ENCODE measurements around the gene NTNG1. TPM values are rescaled to one million over a fixed set of nuclear protein-coding genes. Genes with fewer than 3 reads are reported as not detected.

NTNG1 gene
- total RNA-seq, 2 experiments from 2014 or later: not detected

DNA sequence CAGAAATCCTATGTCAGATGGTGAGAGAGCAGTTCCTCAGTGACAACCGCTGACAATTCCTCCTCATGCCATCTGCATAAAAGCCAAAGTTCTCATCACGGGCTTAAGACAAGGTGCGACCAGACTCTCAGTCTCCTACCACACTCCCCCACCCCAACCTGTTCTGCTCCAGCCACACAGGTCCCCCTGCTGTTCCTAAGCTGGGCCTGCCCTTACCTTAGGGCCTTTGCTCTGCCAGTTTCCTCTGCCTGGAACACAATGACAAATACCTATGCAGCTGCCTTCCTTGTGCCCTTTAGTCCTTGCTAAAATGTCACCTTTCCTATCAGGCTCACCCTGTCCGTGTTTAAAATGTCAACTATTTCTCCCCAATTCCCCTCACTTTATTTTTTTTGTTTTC is 382.2 kb downstream of the NTNG1 start:
- H3K36me3 Mint-ChIP-seq (ENCODE audit: low read depth): no peaks in the 10 kb centered on the region
- ATAC-seq (ENCODE audit: poor library complexity): no peak
- no peak overlapping the region for H3K4me3 Mint-ChIP-seq
- H3K27me3 ChIP-seq (ENCODE audit: control insufficient read depth in 1 of 2, insufficient read depth in 2 of 2, low read length in 2 of 2): no peaks in the 10 kb centered on the region
- H3K27ac Mint-ChIP-seq: no peak overlapping the region
- peaks cover 3% of the 10 kb centered on the region for H3K27me3 Mint-ChIP-seq
- ChIA-PET CTCF (no interaction called here), POLR2A (no interaction called here)
- intact Hi-C loops (cut with DNase I, micrococcal nuclease): no loop called here
- TF ChIP-seq, protein P1, sequence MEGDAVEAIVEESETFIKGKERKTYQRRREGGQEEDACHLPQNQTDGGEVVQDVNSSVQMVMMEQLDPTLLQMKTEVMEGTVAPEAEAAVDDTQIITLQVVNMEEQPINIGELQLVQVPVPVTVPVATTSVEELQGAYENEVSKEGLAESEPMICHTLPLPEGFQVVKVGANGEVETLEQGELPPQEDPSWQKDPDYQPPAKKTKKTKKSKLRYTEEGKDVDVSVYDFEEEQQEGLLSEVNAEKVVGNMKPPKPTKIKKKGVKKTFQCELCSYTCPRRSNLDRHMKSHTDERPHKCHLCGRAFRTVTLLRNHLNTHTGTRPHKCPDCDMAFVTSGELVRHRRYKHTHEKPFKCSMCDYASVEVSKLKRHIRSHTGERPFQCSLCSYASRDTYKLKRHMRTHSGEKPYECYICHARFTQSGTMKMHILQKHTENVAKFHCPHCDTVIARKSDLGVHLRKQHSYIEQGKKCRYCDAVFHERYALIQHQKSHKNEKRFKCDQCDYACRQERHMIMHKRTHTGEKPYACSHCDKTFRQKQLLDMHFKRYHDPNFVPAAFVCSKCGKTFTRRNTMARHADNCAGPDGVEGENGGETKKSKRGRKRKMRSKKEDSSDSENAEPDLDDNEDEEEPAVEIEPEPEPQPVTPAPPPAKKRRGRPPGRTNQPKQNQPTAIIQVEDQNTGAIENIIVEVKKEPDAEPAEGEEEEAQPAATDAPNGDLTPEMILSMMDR (IDR thresholded peaks at IDR 0.05): no peak
- no peak overlapping the region for H3K27ac ChIP-seq (ENCODE audit: low read depth in 1 of 2, low read length in 2 of 2)
- H3K36me3 ChIP-seq (ENCODE audit: insufficient read depth, low read length): no peaks in the 10 kb centered on the region
- no peaks in the 10 kb centered on the region for H3K4me1 Mint-ChIP-seq (ENCODE audit: low read depth)
- H3K9me3 Mint-ChIP-seq: no peaks in the 10 kb centered on the region
- no peaks in the 10 kb centered on the region for H3K4me1 ChIP-seq (ENCODE audit: insufficient read depth, low read length)
- H3K9me3 ChIP-seq (ENCODE audit: control insufficient read depth in 1 of 2, insufficient read depth in 1 of 2, low read length in 2 of 2): no peaks in the 10 kb centered on the region
- no peak for DNase-seq
- H3K4me3 ChIP-seq (ENCODE audit: low read length): no peak overlapping the region

DNA sequence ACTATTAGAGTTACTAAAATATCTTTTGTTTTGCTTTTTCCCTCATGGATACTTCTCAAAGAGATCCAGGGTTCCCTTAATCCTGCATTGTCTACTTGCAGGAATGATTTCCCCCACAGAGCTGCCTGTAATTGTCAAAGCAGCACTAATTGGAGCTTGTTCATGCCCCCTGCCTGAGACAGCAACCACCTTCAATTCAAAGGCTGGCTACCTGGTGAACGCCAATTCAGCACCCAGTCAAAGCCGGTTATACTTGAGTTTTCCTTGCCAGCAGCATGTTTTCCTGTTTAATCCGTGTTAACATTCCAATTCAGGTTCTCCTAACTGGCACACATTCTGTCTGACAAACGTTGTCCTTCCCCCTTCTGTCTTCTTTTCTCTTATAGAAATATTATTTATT is 382.9 kb downstream of the NTNG1 start:
- ChIA-PET POLR2A (no interaction called here), CTCF (no interaction called here)
- DNase-seq (no peak), ATAC-seq (ENCODE audit: poor library complexity) (no peak)
- Mint-ChIP-seq H3K9me3 (no peaks in the 10 kb centered on the region), H3K4me3 (no peak overlapping the region), H3K27ac (no peak overlapping the region), H3K27me3 (peaks cover 5% of the 10 kb centered on the region), H3K36me3 (ENCODE audit: low read depth) (no peaks in the 10 kb centered on the region), H3K4me1 (ENCODE audit: low read depth) (no peaks in the 10 kb centered on the region)
- Histone ChIP-seq H3K27me3 (ENCODE audit: control insufficient read depth in 1 of 2, insufficient read depth in 2 of 2, low read length in 2 of 2) (no peaks in the 10 kb centered on the region), H3K9me3 (ENCODE audit: control insufficient read depth in 1 of 2, insufficient read depth in 1 of 2, low read length in 2 of 2) (no peaks in the 10 kb centered on the region), H3K27ac (ENCODE audit: low read depth in 1 of 2, low read length in 2 of 2) (no peak overlapping the region), H3K4me1 (ENCODE audit: insufficient read depth, low read length) (no peaks in the 10 kb centered on the region), H3K36me3 (ENCODE audit: insufficient read depth, low read length) (no peaks in the 10 kb centered on the region), H3K4me3 (ENCODE audit: low read length) (no peak overlapping the region)
- TF ChIP-seq, protein P1 (IDR thresholded peaks at IDR 0.05): no peak
- intact Hi-C loops (cut with DNase I, micrococcal nuclease): no loop called here

DNA sequence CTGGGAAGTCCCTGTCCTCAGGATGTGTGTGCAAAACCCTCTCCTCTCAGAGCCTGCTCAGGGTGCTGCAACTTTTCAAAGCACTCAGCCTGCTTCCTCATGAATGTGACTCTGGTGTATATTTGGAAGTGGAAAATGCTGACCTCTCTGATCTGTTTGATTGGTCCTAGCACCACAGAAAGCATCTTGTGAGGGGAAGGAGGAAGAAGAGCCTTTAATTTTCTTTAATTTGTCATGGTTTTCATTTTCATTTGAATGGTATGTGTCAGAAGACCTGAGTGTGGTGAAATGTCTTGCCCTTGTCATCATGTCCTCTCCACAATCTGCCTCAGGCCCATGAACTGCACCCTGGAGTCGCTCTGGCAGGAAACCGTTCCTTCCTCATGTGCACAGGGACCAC is 383.5 kb downstream of the NTNG1 start:
- intact Hi-C loops (cut with DNase I, micrococcal nuclease): no loop called here
- TF ChIP-seq, protein P1 (IDR thresholded peaks at IDR 0.05): no peak
- Histone ChIP-seq H3K4me1 (ENCODE audit: insufficient read depth, low read length) (no peaks in the 10 kb centered on the region), H3K36me3 (ENCODE audit: insufficient read depth, low read length) (no peaks in the 10 kb centered on the region), H3K27ac (ENCODE audit: low read depth in 1 of 2, low read length in 2 of 2) (no peak overlapping the region), H3K4me3 (ENCODE audit: low read length) (no peak overlapping the region), H3K9me3 (ENCODE audit: control insufficient read depth in 1 of 2, insufficient read depth in 1 of 2, low read length in 2 of 2) (no peaks in the 10 kb centered on the region), H3K27me3 (ENCODE audit: control insufficient read depth in 1 of 2, insufficient read depth in 2 of 2, low read length in 2 of 2) (no peaks in the 10 kb centered on the region)
- H3K27me3 Mint-ChIP-seq: peaks cover 6% of the 10 kb centered on the region
- H3K4me3 Mint-ChIP-seq: no peak overlapping the region
- H3K9me3 Mint-ChIP-seq: no peaks in the 10 kb centered on the region
- H3K27ac Mint-ChIP-seq: no peak overlapping the region
- ChIA-PET POLR2A (no interaction called here), CTCF (no interaction called here)
- DNase-seq (no peak), ATAC-seq (ENCODE audit: poor library complexity) (no peak)
- no peaks in the 10 kb centered on the region for H3K36me3 Mint-ChIP-seq (ENCODE audit: low read depth)
- H3K4me1 Mint-ChIP-seq (ENCODE audit: low read depth): no peaks in the 10 kb centered on the region

All from CD4-positive, alpha-beta T cell (primary cell).